Measurements from ENCODE around the gene ZNF83.
"Not testable (repeated sequence)": the region's sequence is repeated elsewhere in the genome, so short reads cannot be mapped to it uniquely, and the experiment has no call there.

ZNF83 gene

DNA sequence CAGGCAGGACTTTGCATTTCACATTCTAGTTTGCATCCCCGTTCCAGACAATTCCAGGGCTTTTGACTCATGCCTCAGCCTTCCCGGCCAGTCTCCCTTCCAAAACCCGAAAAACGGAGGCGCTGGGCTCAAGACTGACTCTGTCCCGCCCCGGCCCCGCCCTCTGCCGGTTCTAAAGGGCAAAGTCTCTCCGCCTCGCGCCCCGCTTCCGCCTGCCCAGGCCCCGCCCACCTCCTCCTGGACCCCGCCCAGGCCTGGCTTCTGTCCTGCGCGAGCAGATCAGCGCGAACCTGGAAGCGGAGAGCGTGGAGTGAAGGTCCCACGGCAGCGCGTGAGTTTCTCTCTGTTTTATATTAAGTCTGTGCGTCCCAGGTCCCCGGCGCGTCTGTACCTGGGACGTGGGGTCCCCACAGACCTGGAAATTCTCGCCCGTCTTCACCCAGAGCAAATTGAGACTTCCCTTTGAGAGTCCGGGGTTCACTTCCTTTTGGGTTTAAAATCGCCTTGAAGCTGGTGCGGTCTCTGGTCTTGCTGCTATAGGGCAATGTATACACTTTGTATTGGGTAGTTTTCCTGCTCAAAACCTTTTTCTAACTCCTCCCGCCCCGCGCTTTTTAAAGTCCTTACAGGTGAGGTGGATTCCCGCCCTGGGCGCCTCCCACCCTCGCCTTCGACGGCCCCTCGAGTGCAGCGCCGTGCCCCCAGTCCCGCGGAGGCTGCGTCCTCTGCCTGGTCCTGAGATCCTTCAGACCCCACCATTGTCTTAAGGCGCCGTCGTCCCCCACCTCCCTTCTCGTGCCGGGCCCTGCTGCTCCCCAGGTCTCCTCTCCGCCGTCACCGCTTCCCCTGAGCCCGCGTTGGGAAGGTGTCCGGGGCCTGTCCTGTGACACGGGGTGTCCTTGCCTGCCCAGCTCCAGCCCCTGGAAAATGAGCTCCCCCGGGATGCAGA is 36.9 kb downstream of the ZNF83 start:
- peak; percentile 15 for TF ChIP-seq CTCF (IDR thresholded peaks at IDR 0.05; ENCODE audit: low read depth, low read length, missing control alignments)
- in situ Hi-C loops (cut with HindIII; ENCODE audit: low sequenced_read_pairs): no loop called here
- peak overlapping the region; percentile 58 for H3K4me3 ChIP-seq (ENCODE audit: low read depth, low read length)
- peak; percentile 66 for DNase-seq (ENCODE audit: low read depth)

DNA sequence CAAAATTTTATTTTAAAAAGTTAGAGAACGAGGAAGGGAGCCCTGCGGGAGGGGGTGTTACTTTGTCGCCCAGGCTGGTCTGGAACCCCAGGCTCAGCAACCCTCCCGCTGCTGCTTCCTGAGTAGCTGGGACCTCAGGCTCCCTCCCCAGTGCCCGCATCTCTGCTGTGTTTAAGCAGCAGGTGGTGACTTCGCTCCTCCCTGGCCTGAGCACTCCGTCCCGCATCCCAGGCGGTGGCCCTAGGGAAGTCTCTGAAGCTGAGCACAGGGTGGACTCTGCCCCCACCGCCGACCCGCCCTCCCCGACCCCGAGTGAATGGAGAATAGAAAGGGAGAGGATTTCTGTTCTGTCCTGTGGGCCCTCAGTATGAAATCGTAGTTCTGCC is 37.5 kb downstream of the ZNF83 start:
- peak overlapping the region; percentile 58 for H3K4me3 ChIP-seq (ENCODE audit: low read depth, low read length)
- no peak for TF ChIP-seq CTCF (IDR thresholded peaks at IDR 0.05; ENCODE audit: low read depth, low read length, missing control alignments)
- in situ Hi-C loops (cut with HindIII; ENCODE audit: low sequenced_read_pairs): no loop called here
- no peak for DNase-seq (ENCODE audit: low read depth)

DNA sequence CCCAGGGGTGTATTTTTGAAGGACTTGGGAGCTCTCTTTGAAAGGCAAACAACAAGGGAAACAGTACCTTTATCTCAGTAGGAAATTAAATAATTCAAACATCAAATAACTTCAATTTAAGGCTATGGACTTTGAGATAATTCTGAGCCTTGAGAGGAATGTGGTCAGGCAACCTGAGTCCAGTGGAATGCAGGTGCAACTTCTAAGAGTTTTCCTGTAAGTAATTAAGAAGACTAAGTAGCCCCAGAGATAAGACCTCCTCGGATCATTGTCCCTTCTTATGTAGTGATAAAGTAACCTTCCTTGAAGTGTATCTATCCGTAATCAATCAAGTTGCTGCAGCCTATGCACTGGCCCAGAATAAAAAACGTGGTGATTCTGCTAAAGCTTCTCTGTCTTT is 38.9 kb downstream of the ZNF83 start:
- no peak for DNase-seq (ENCODE audit: low read depth)
- TF ChIP-seq CTCF (IDR thresholded peaks at IDR 0.05; ENCODE audit: low read depth, low read length, missing control alignments): no peak
- H3K4me3 ChIP-seq (ENCODE audit: low read depth, low read length): no peak overlapping the region
- in situ Hi-C loops (cut with HindIII; ENCODE audit: low sequenced_read_pairs): no loop called here

DNA sequence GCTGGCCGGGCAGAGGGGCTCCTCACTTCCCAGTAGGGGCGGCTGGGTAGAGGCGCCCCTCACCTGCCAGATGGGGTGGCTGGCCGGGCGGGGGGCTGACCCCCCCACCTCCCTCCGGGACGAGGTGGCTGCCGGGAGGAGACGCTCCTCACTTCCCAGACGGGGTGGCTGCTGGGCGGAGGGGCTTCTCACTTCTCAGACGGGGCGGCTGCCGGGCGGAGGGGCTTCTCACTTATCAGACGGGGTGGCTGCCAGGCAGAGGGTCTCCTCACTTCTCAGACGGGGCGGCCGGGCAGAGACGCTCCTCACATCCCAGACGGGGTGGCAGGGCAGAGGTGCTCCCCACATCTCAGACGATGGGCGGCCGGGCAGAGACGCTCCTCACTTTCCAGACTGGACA is 44.7 kb downstream of the ZNF83 start:
- H3K4me3 ChIP-seq (ENCODE audit: low read depth, low read length); in situ Hi-C loops (cut with HindIII; ENCODE audit: low sequenced_read_pairs); DNase-seq (ENCODE audit: low read depth): not testable (repeated sequence)

DNA sequence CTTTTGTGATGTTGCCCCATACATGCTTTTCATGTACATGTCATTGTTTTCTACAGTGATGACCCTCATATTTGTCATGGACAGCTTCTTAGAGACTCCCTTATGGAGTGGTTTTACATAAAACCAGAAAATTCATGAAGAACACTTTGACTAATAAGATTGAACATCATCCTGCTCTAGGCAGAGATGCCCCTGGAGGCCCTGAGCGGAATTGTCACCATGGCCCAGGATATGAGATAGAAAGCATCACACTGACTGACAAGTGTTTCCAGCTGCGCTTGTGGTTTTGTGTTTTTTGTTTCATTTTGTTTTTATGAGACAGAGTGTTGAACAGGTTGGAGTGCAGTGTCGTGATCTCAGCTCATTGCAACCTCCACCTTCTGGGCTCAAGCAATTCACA is 45.9 kb downstream of the ZNF83 start:
- in situ Hi-C loops (cut with HindIII; ENCODE audit: low sequenced_read_pairs): no loop called here
- no peak for DNase-seq (ENCODE audit: low read depth)
- no peak for TF ChIP-seq CTCF (IDR thresholded peaks at IDR 0.05; ENCODE audit: low read depth, low read length, missing control alignments)
- no peak overlapping the region for H3K4me3 ChIP-seq (ENCODE audit: low read depth, low read length)

DNA sequence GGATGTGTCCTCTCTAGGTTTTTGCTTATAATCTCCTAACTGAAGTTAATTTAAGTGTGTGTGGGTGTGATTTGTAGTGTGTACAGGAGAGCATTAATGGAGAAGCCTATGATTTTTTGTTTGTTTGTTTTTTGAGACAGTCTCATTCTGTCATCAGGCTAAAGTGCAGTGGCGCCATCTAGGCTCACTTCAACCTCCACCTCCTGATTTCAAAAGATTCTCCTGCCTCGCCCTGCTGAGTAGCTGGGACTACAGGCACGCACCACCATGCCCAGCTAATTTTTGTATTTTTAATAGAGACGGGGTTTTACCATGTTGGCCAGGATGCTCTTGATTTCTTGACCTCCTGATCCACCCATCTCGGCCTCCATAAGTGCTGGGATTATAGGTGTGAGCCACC is 47.4 kb downstream of the ZNF83 start:
- DNase-seq (ENCODE audit: low read depth): no peak
- in situ Hi-C loops (cut with HindIII; ENCODE audit: low sequenced_read_pairs): no loop called here
- H3K4me3 ChIP-seq (ENCODE audit: low read depth, low read length): no peak overlapping the region
- no peak for TF ChIP-seq CTCF (IDR thresholded peaks at IDR 0.05; ENCODE audit: low read depth, low read length, missing control alignments)

- in situ Hi-C loops (cut with HindIII; ENCODE audit: low sequenced_read_pairs): no loop called here
- DNase-seq (ENCODE audit: low read depth): no peak
- TF ChIP-seq CTCF (IDR thresholded peaks at IDR 0.05; ENCODE audit: low read depth, low read length, missing control alignments): no peak
- no peak overlapping the region for H3K4me3 ChIP-seq (ENCODE audit: low read depth, low read length)
These were observed 52.6 kb downstream of the ZNF83 start for GRCh38 chr19:52585604-52586003.

All from astrocyte of the cerebellum (primary cell).